ENCODE data around the gene ALX4. TPM values are rescaled to one million over a fixed set of nuclear protein-coding genes. Genes with fewer than 3 reads are reported as not detected.

Gene ALX4
- total and polyA plus RNA-seq, 2 donors from 2014 or later, result 0.09 to 0.16 TPM

- intact Hi-C loops (cut with DNase I), result no loop called here
- FAIRE-seq, result no peak
- no peak for TF ChIP-seq CTCF (IDR thresholded peaks at IDR 0.05; ENCODE audit: borderline replicate concordance, extremely low read depth, insufficient read depth)
- no peaks in the 10 kb centered on the region for H3K27me3 ChIP-seq (ENCODE audit: control insufficient read depth, insufficient read depth, low read length)
- no peaks in the 10 kb centered on the region for H3K36me3 ChIP-seq (ENCODE audit: control insufficient read depth in 2 of 3, insufficient read depth in 3 of 3, low read length in 3 of 3)
- no peak overlapping the region for H3K9ac ChIP-seq (ENCODE audit: low read length in 3 of 3)
- H3K4me3 ChIP-seq (ENCODE audit: low read length in 3 of 3), result no peak overlapping the region
- DNase-seq, result no peak
- no peaks in the 10 kb centered on the region for H3K9me3 ChIP-seq (ENCODE audit: control insufficient read depth in 2 of 3, insufficient read depth in 1 of 3, low read length in 3 of 3)
- no peak overlapping the region for H3K27ac ChIP-seq (ENCODE audit: low read depth in 2 of 2, low read length in 2 of 2)
- no peaks in the 10 kb centered on the region for H3K4me1 ChIP-seq (ENCODE audit: control insufficient read depth in 2 of 3, insufficient read depth in 2 of 3, low read depth in 1 of 3, low read length in 3 of 3)
Measured at GRCh38 chr11:44279483-44279882, 30.5 kb downstream of the ALX4 start.

- FAIRE-seq (no peak), DNase-seq (peak in 1 of 5 donors; percentile 14)
- no peaks in the 10 kb centered on the region for H3K36me3 ChIP-seq (ENCODE audit: control insufficient read depth in 2 of 3, insufficient read depth in 3 of 3, low read length in 3 of 3)
- H3K4me1 ChIP-seq (ENCODE audit: control insufficient read depth in 2 of 3, insufficient read depth in 2 of 3, low read depth in 1 of 3, low read length in 3 of 3), result no peaks in the 10 kb centered on the region
- no peak overlapping the region for H3K27ac ChIP-seq (ENCODE audit: low read depth in 2 of 2, low read length in 2 of 2)
- intact Hi-C loops (cut with DNase I), result no loop called here
- H3K9me3 ChIP-seq (ENCODE audit: control insufficient read depth in 2 of 3, insufficient read depth in 1 of 3, low read length in 3 of 3), result no peaks in the 10 kb centered on the region
- H3K27me3 ChIP-seq (ENCODE audit: control insufficient read depth, insufficient read depth, low read length), result no peaks in the 10 kb centered on the region
- no peak for TF ChIP-seq CTCF (IDR thresholded peaks at IDR 0.05; ENCODE audit: borderline replicate concordance, extremely low read depth, insufficient read depth)
- H3K9ac ChIP-seq (ENCODE audit: low read length in 3 of 3), result no peak overlapping the region
- no peak overlapping the region for H3K4me3 ChIP-seq (ENCODE audit: low read length in 3 of 3)
Measured at GRCh38 chr11:44277196-44278090, 32.5 kb downstream of the ALX4 start.

- Histone ChIP-seq H3K27me3 (ENCODE audit: control insufficient read depth, insufficient read depth, low read length) (no peaks in the 10 kb centered on the region), H3K9ac (ENCODE audit: low read length in 3 of 3) (no peak overlapping the region), H3K4me3 (ENCODE audit: low read length in 3 of 3) (no peak overlapping the region), H3K27ac (ENCODE audit: low read depth in 2 of 2, low read length in 2 of 2) (no peak overlapping the region), H3K9me3 (ENCODE audit: control insufficient read depth in 2 of 3, insufficient read depth in 1 of 3, low read length in 3 of 3) (no peaks in the 10 kb centered on the region), H3K4me1 (ENCODE audit: control insufficient read depth in 2 of 3, insufficient read depth in 2 of 3, low read depth in 1 of 3, low read length in 3 of 3) (no peaks in the 10 kb centered on the region), H3K36me3 (ENCODE audit: control insufficient read depth in 2 of 3, insufficient read depth in 3 of 3, low read length in 3 of 3) (no peaks in the 10 kb centered on the region)
- intact Hi-C loops (cut with DNase I), result no loop called here
- no peak for TF ChIP-seq CTCF (IDR thresholded peaks at IDR 0.05; ENCODE audit: borderline replicate concordance, extremely low read depth, insufficient read depth)
- no peak for DNase-seq
- FAIRE-seq, result no peak
Measured at GRCh38 chr11:44275961-44276550, 33.9 kb downstream of the ALX4 start.
